ENCODE measurements around the gene TNS2.

Gene TNS2

DNA sequence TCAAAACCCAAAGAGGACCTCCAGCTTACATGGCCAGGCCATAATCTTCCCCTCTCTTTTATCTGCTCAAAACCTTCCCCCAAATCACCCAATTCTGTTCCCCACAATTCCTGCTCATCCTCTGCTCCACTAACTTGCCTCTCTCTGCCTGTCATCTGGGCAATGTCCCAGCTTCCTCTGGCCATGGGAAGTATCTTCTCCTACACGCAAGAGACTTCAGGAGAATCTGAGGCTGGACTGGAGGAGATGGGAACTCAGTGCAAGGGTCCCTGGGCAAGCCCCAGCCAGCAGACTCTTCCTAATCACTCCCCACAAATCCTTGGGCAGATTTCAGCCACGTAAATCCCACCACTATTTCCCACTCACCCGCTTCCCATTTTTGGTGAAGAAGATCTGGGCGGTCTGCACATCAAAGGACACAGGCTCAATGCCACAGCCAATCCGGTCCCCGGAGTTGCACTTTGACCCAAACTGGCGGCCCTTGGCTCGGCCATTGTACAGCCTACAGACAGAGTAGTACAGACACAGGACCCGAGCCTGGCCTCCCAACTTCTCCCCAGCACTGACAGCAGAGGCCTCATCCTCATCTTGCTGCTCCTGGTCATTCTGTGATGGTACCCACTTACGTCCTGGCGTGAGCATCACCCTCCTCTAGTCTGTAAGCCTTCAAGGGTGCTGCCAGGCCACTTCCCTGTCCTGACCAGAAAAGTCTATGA is 24.6 kb downstream of the TNS2 start:
- Histone ChIP-seq H3K4me3 (ENCODE audit: extremely low read depth, insufficient read depth, low read length, poor library complexity, severe bottlenecking) (no peak overlapping the region), H3K36me3 (ENCODE audit: control insufficient read depth, insufficient read depth, low read length) (peaks cover 40% of the 10 kb centered on the region), H3K27ac (ENCODE audit: low read depth, low read length, severe bottlenecking) (no peak overlapping the region), H3K9me3 (ENCODE audit: control insufficient read depth, low read length) (no peaks in the 10 kb centered on the region), H3K4me1 (ENCODE audit: control insufficient read depth, insufficient read depth, low read length, poor library complexity, severe bottlenecking) (peaks cover 29% of the 10 kb centered on the region)
- WGBS, 2 experiments (ENCODE audit: insufficient coverage in 2 of 2) = 96 to 97% methylated on average over 8 to 11 of the region's 11 CpGs

DNA sequence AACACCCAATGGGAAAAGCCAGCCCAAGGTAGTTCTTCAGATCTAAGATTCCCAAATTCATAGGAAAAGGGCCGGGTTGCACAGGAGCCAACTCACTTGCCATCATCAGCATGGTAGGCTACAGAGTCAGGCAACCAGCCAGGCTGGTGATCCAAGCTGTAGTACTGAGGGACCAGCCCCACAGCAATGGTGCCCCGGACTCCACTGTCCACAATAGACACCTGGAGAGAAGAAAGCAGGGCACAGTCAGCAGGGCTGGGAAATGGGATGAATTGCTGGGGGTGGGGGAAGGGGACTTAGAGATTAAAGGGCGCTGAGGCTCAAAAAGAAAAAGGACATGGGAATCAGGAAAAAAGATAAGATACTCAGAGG is 25.1 kb downstream of the TNS2 start:
- H3K27ac ChIP-seq (ENCODE audit: low read depth, low read length, severe bottlenecking) = no peak overlapping the region
- peaks cover 29% of the 10 kb centered on the region for H3K4me1 ChIP-seq (ENCODE audit: control insufficient read depth, insufficient read depth, low read length, poor library complexity, severe bottlenecking)
- H3K4me3 ChIP-seq (ENCODE audit: extremely low read depth, insufficient read depth, low read length, poor library complexity, severe bottlenecking) = no peak overlapping the region
- H3K9me3 ChIP-seq (ENCODE audit: control insufficient read depth, low read length) = no peaks in the 10 kb centered on the region
- peaks cover 40% of the 10 kb centered on the region for H3K36me3 ChIP-seq (ENCODE audit: control insufficient read depth, insufficient read depth, low read length)
- 92 to 100% methylated on average over 2 of the region's 3 CpGs for WGBS, 2 experiments (ENCODE audit: insufficient coverage in 2 of 2)

GRCh38 chr12:53076461-53076860 is 26.6 kb downstream of the TNS2 start:
- no peak overlapping the region for H3K27ac ChIP-seq (ENCODE audit: low read depth, low read length, severe bottlenecking)
- H3K4me1 ChIP-seq (ENCODE audit: control insufficient read depth, insufficient read depth, low read length, poor library complexity, severe bottlenecking) = peaks cover 20% of the 10 kb centered on the region
- no peaks in the 10 kb centered on the region for H3K9me3 ChIP-seq (ENCODE audit: control insufficient read depth, low read length)
- WGBS, 2 experiments (ENCODE audit: insufficient coverage in 2 of 2) = 90 to 96% methylated on average over 3 of the region's 3 CpGs
- H3K4me3 ChIP-seq (ENCODE audit: extremely low read depth, insufficient read depth, low read length, poor library complexity, severe bottlenecking) = no peak overlapping the region
- peaks cover 36% of the 10 kb centered on the region for H3K36me3 ChIP-seq (ENCODE audit: control insufficient read depth, insufficient read depth, low read length)

DNA sequence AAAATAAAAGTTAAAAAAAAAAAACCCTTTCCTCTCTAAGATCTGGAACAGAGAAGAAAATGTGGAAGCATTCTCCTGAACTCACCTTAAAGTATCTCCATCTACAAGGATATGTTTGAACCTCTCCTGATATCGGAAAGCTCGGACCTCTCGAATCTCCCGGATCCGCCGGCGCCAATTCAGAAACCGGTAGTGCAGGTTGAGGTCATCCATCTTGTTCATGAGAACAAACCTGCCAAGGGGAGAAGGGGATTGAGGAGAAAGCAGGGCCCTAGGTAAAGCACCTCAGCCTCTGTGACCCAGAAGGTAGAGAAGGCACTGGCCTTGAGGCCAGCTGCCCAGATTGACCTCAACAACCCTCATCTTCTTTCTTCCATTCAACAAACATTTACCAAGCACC is 27.2 kb downstream of the TNS2 start:
- peaks cover 36% of the 10 kb centered on the region for H3K36me3 ChIP-seq (ENCODE audit: control insufficient read depth, insufficient read depth, low read length)
- no peak overlapping the region for H3K4me3 ChIP-seq (ENCODE audit: extremely low read depth, insufficient read depth, low read length, poor library complexity, severe bottlenecking)
- no peak overlapping the region for H3K27ac ChIP-seq (ENCODE audit: low read depth, low read length, severe bottlenecking)
- WGBS, 2 experiments (ENCODE audit: insufficient coverage in 2 of 2) = 96 to 97% methylated on average over 8 of the region's 8 CpGs
- peaks cover 14% of the 10 kb centered on the region for H3K4me1 ChIP-seq (ENCODE audit: control insufficient read depth, insufficient read depth, low read length, poor library complexity, severe bottlenecking)
- H3K9me3 ChIP-seq (ENCODE audit: control insufficient read depth, low read length) = no peaks in the 10 kb centered on the region

DNA sequence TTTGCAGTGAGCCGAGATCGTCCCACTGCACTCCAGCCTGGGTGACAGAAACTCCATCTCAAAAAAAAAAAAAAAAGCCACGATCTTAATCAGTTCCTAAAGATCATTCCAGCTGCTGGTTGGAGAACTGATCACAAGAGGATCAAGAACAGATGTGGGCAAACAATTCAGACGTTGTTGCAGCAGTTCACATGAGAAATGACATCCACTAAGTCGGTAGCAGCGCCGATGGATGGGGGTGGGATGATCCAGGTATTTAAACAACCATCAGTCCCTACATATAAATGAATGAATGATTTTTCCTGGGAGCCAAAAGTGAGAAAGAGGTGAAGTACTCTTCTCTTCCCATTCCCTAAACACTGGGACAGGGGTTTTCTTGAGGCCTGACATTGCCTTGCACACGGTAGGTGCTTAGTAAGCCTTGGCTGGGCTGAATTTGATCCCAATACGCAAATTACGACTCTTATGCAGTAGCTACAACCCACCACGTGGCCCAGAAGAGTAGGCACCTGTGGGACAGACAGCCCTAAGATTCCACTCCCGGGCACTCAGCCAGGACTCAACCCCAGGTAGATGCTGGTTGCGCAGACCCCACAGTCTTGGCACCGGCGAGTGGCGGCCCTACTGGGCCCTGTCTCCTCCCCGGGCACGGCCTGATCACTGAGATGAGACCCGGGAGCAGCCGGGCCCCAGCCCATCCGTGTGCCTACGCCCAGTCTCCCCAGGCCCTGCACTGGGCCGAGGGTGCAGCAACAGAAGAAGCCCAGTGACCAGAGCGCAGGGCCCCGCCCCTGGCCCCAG is 28.8 kb downstream of the TNS2 start:
- Histone ChIP-seq H3K9me3 (ENCODE audit: control insufficient read depth, low read length) (no peaks in the 10 kb centered on the region), H3K27ac (ENCODE audit: low read depth, low read length, severe bottlenecking) (peak overlapping the region; percentile 71), H3K4me1 (ENCODE audit: control insufficient read depth, insufficient read depth, low read length, poor library complexity, severe bottlenecking) (peaks cover 4% of the 10 kb centered on the region), H3K4me3 (ENCODE audit: extremely low read depth, insufficient read depth, low read length, poor library complexity, severe bottlenecking) (peak overlapping the region; percentile 63), H3K36me3 (ENCODE audit: control insufficient read depth, insufficient read depth, low read length) (peaks cover 33% of the 10 kb centered on the region)
- WGBS, 2 experiments (ENCODE audit: insufficient coverage in 2 of 2) = 10 to 17% methylated on average over 18 to 20 of the region's 25 CpGs

GRCh38 chr12:53079226-53080117 is 29.6 kb downstream of the TNS2 start, which contains the start of gene SPRYD3:
Gene SPRYD3, minus strand, starts transcription at chr12:53079390. Its CDS starts 57 bp downstream, at chr12:53079333.
- H3K4me1 ChIP-seq (ENCODE audit: control insufficient read depth, insufficient read depth, low read length, poor library complexity, severe bottlenecking) = peaks cover 4% of the 10 kb centered on the region
- peak within 1 kb of the TSS; percentile 63 for H3K4me3 ChIP-seq (ENCODE audit: extremely low read depth, insufficient read depth, low read length, poor library complexity, severe bottlenecking)
- peaks cover 5% of the 10 kb centered on the region for H3K9me3 ChIP-seq (ENCODE audit: control insufficient read depth, low read length)
- H3K27ac ChIP-seq (ENCODE audit: low read depth, low read length, severe bottlenecking) = peak within 1 kb of the TSS; percentile 93
- H3K36me3 ChIP-seq (ENCODE audit: control insufficient read depth, insufficient read depth, low read length) = peaks cover 25% of the 10 kb centered on the region
- 4 to 6% methylated on average over 52 to 56 of the region's 67 CpGs for WGBS, 2 experiments (ENCODE audit: insufficient coverage in 2 of 2)

GRCh38 chr12:53082637-53083175 is 32.8 kb downstream of the TNS2 start:
- Histone ChIP-seq H3K9me3 (ENCODE audit: control insufficient read depth, low read length) (peaks cover 5% of the 10 kb centered on the region), H3K4me1 (ENCODE audit: control insufficient read depth, insufficient read depth, low read length, poor library complexity, severe bottlenecking) (peaks cover 4% of the 10 kb centered on the region), H3K27ac (ENCODE audit: low read depth, low read length, severe bottlenecking) (no peak overlapping the region), H3K4me3 (ENCODE audit: extremely low read depth, insufficient read depth, low read length, poor library complexity, severe bottlenecking) (no peak overlapping the region), H3K36me3 (ENCODE audit: control insufficient read depth, insufficient read depth, low read length) (peaks cover under 1% of the 10 kb centered on the region)
- WGBS, 2 experiments (ENCODE audit: insufficient coverage in 2 of 2) = 80% methylated on average over 1 of the region's 2 CpGs; no CpG with 5 or more reads in 1 of the 2 experiments

DNA sequence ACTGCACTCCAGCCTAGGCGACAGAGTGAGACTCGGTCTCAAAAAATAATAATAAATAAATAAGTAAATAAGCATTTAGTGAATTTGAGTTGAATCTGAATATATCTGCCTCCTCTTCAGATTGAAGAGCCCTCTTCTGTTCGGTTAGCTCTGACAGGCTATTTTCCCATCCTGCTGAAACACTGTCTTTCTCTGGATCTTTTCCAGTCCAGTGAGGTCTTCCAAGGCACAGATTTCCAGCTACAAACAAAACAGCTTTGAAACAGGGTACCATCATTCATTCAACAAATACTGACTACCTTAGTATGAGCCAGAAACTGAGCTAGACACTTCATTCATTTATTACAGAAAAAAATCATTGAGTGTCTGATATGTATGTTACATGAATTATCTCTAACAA is 36.5 kb downstream of the TNS2 start:
- 100% methylated on average over 1 of the region's 3 CpGs for WGBS, 2 experiments (ENCODE audit: insufficient coverage in 2 of 2)
- H3K4me1 ChIP-seq (ENCODE audit: control insufficient read depth, insufficient read depth, low read length, poor library complexity, severe bottlenecking) = no peaks in the 10 kb centered on the region
- no peak overlapping the region for H3K27ac ChIP-seq (ENCODE audit: low read depth, low read length, severe bottlenecking)
- H3K36me3 ChIP-seq (ENCODE audit: control insufficient read depth, insufficient read depth, low read length) = no peaks in the 10 kb centered on the region
- peaks cover 5% of the 10 kb centered on the region for H3K9me3 ChIP-seq (ENCODE audit: control insufficient read depth, low read length)
- no peak overlapping the region for H3K4me3 ChIP-seq (ENCODE audit: extremely low read depth, insufficient read depth, low read length, poor library complexity, severe bottlenecking)

DNA sequence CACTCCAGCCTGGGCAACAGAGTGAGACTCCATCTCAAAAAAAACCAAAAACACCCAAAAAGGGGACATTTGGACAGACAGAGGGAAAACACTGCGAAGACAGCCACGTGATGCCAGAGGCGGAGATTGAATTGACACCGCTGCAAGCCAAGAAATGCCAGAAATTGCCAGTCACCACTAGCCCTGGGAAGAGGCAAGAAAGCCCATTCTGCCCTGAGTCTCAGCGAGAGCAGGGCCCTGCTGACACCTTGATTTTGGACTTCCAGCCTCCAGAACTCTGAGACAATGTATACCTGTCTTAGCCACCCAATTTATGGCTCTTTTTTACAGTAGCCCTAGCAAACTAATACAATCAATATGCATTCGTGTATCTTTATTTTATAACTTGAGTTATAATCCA is 40.2 kb downstream of the TNS2 start:
- H3K4me3 ChIP-seq (ENCODE audit: extremely low read depth, insufficient read depth, low read length, poor library complexity, severe bottlenecking) = no peak overlapping the region
- WGBS, 2 experiments (ENCODE audit: insufficient coverage in 2 of 2) = 84 to 94% methylated on average over 4 to 5 of the region's 6 CpGs

GRCh38 chr12:53090554-53090953 is 40.7 kb downstream of the TNS2 start:
- Histone ChIP-seq H3K4me1 (ENCODE audit: control insufficient read depth, insufficient read depth, low read length, poor library complexity, severe bottlenecking) (peaks cover 3% of the 10 kb centered on the region), H3K9me3 (ENCODE audit: control insufficient read depth, low read length) (no peaks in the 10 kb centered on the region), H3K36me3 (ENCODE audit: control insufficient read depth, insufficient read depth, low read length) (no peaks in the 10 kb centered on the region), H3K27ac (ENCODE audit: low read depth, low read length, severe bottlenecking) (no peak overlapping the region), H3K4me3 (ENCODE audit: extremely low read depth, insufficient read depth, low read length, poor library complexity, severe bottlenecking) (no peak overlapping the region)
- 71 to 100% methylated on average over 1 of the region's 2 CpGs for WGBS, 2 experiments (ENCODE audit: insufficient coverage in 2 of 2)

More for the DNA sequence above, 40.2 kb downstream of the TNS2 start:
- Histone ChIP-seq H3K9me3 (ENCODE audit: control insufficient read depth, low read length) (no peaks in the 10 kb centered on the region), H3K27ac (ENCODE audit: low read depth, low read length, severe bottlenecking) (no peak overlapping the region), H3K4me1 (ENCODE audit: control insufficient read depth, insufficient read depth, low read length, poor library complexity, severe bottlenecking) (peaks cover 3% of the 10 kb centered on the region), H3K36me3 (ENCODE audit: control insufficient read depth, insufficient read depth, low read length) (no peaks in the 10 kb centered on the region)
